A673 (cell line): ENCODE results near the gene SBK3. TPM values are rescaled to one million over a fixed set of nuclear protein-coding genes. Genes with fewer than 3 reads are reported as not detected.

Experiments used
- BruUV-seq: library from RNA; stranded (reverse); fragments of 400-500 nt; replicated peaks from 2 replicates; lab custom pipeline; 2021; lab: Mats Ljungman, UMichigan
- CTCF ChIA-PET: fragments of 300-600 bp; sonication (Branson Sonifier 250); formaldehyde crosslinking; loops from one replicate; lab custom pipeline; 2022; ENCODE audit warnings: antibody characterized with exemption; lab: Charles Lee
- POLR2A ChIA-PET: fragments of 300-600 bp; sonication (Branson Sonifier 250); formaldehyde crosslinking; loops from one replicate; lab custom pipeline; 2022; ENCODE audit warnings: antibody characterized with exemption; ENCODE audit not compliant: low non-redundant PET; lab: Charles Lee
- DNase-seq: peaks from one replicate; pipeline ENCODE4 v3.0.0-alpha.2; 2015; ENCODE audit warnings: low spot score
- H3K27ac ChIP-seq: fragments of 200-600 bp; sonication (generic); 2 replicates; pipeline ENCODE4 v1.5.1; 2016; ENCODE audit warnings: mixed run types, low read depth, mild to moderate bottlenecking, mixed read lengths, antibody characterized with exemption, low read length; ENCODE audit not compliant: poor library complexity, severe bottlenecking
- H3K27me3 ChIP-seq: fragments of 200-600 bp; sonication (generic); replicated peaks from 2 replicates; pipeline ENCODE4 v1.6.1; 2017; ENCODE audit warnings: mixed run types, low read depth, mild to moderate bottlenecking, mixed read lengths, antibody characterized with exemption, low read length; ENCODE audit not compliant: insufficient read depth, poor library complexity
- H3K36me3 ChIP-seq: fragments of 200-600 bp; sonication (generic); 2 replicates; pipeline ENCODE4 v1.6.1; 2016; ENCODE audit warnings: mixed run types, mild to moderate bottlenecking, mixed read lengths, antibody characterized with exemption, low read length; ENCODE audit not compliant: insufficient read depth, poor library complexity, severe bottlenecking
- H3K4me1 ChIP-seq: fragments of 200-600 bp; sonication (generic); 2 replicates; pipeline ENCODE4 v1.6.1; 2017; ENCODE audit warnings: mixed run types, mild to moderate bottlenecking, mixed read lengths, antibody characterized with exemption, low read length; ENCODE audit not compliant: insufficient read depth, poor library complexity, severe bottlenecking
- H3K4me3 ChIP-seq: fragments of 200-600 bp; sonication (generic); 2 replicates; pipeline ENCODE4 v1.5.1; 2016; ENCODE audit warnings: low read depth, mixed run types, mild to moderate bottlenecking, mixed read lengths, low read length; ENCODE audit not compliant: poor library complexity, severe bottlenecking
- H3K9me3 ChIP-seq: fragments of 200-600 bp; sonication (generic); 2 replicates; pipeline ENCODE4 v1.6.1; 2016; ENCODE audit warnings: mixed run types, low read depth, mild to moderate bottlenecking, mixed read lengths, antibody characterized with exemption, low read length; ENCODE audit not compliant: poor library complexity, severe bottlenecking
- EZH2 ChIP-seq: fragments of 200-600 bp; sonication (generic); IDR thresholded peaks from 2 replicates; pipeline ENCODE4 v1.6.1; 2017; ENCODE audit warnings: borderline replicate concordance, low read depth, mild to moderate bottlenecking, mixed read lengths, antibody characterized with exemption, low read length; ENCODE audit not compliant: poor library complexity, severe bottlenecking
- intact Hi-C: fragments of 100-400 bp; cut with micrococcal nuclease; formaldehyde crosslinking; loops from one replicate; pipeline ENCODE4 v1.10.0; 2022; ENCODE audit not compliant: unreplicated experiment
- total RNA-seq: library from RNA; stranded (reverse); gene quantifications from 2 replicates; pipeline ENCODE4 v1.2.3, GENCODE V29; 2021
- TF ChIP-seq, protein P1 (sequence below): fragments of 300-800, 200-600 bp; sonication (generic); conservative IDR thresholded peaks from 2 replicates; pipeline ENCODE4 v1.5.1; 2017; ENCODE audit warnings: low read depth, mild to moderate bottlenecking, antibody characterized with exemption, low read length, moderate library complexity, mixed read lengths

The SBK3 gene
- total RNA-seq, 1 experiment from 2014 or later = not detected

DNA sequence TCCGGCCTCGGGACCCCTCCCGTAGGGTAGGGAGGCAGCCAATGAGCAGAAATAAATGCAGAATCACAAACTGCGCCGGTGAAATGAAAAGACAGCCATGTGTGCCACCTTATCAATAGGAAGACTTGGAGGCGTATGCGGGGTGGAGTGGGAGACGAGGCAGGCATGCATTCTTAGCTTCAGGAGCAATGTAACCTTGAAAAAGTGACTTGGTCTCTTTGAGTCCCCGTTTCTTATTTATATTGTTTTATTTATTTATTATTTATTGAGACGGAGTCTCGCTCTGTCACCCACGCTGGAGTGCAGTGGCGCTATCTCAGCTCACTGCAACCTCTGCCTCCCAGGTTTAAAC, 41.1 kb downstream of the SBK3 start:
- no TSS peak for BruUV-seq
- ChIA-PET POLR2A (interaction anchor here (0.6 kb wide), 2 partner anchors 35 to 90 kb away, joined by 6 to 13 read pairs; no protein-coding TSS in a partner anchor), CTCF (interaction anchor here (0.7 to 1.5 kb wide), 11 partner anchors 9 to 623 kb away, joined by 3 to 9 read pairs (median 4); partner anchors contain the start of genes ISOC2, NAT14 and ZNF628)
- H3K27me3 ChIP-seq = no peaks in the 10 kb centered on the region
- no peak for DNase-seq
- intact Hi-C loops = loop anchor here (5.0 kb wide), 1 partner anchor 37 kb away; no protein-coding TSS in a partner anchor
- no peaks in the 10 kb centered on the region for H3K36me3 ChIP-seq
- H3K27ac ChIP-seq = no peak overlapping the region
- no peaks in the 10 kb centered on the region for H3K9me3 ChIP-seq
- no peak overlapping the region for H3K4me3 ChIP-seq
- no peaks in the 10 kb centered on the region for H3K4me1 ChIP-seq
- TF ChIP-seq, protein P1, sequence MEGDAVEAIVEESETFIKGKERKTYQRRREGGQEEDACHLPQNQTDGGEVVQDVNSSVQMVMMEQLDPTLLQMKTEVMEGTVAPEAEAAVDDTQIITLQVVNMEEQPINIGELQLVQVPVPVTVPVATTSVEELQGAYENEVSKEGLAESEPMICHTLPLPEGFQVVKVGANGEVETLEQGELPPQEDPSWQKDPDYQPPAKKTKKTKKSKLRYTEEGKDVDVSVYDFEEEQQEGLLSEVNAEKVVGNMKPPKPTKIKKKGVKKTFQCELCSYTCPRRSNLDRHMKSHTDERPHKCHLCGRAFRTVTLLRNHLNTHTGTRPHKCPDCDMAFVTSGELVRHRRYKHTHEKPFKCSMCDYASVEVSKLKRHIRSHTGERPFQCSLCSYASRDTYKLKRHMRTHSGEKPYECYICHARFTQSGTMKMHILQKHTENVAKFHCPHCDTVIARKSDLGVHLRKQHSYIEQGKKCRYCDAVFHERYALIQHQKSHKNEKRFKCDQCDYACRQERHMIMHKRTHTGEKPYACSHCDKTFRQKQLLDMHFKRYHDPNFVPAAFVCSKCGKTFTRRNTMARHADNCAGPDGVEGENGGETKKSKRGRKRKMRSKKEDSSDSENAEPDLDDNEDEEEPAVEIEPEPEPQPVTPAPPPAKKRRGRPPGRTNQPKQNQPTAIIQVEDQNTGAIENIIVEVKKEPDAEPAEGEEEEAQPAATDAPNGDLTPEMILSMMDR = no peak; the same call in 1 of the 2 replicates
- no peak for TF ChIP-seq EZH2

DNA sequence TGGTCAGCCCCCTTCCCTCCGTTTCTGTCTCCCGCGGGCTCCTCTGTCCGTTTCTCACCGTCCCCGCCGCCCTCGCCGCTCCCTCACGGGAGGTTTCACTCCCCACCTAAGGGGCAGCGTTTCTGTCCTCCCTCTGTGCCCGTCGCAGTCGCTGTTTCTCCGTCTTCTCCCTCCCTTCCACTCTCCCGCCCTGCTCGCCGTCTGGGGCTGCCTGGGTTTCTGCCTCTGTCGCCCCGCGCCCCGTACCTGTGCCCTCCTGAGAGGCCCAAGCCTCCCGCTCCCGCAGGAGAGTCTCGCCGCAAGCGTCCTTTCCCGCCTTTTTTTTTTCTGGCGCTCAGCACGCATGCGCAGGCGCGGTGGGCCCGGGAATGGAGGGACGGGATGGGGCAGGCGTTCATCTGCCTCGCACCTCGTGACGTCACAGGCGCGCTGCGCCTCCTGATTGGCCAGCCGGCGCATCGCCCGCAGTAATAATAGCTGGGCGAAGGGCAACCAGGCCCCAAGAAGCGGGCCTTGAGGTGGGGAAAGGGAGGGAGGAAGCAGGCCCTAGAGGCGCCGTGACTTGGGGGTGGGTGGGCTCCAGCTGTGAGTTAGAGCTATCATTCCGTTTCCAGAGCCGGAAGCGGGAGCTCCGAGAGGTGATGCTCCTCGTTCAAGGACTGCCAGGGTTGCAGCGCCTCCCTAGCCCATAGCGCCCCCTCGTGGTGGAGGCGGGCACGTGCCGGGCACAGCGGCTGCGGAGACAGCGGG, 41.7 kb downstream of the SBK3 start:
- H3K36me3 ChIP-seq = no peaks in the 10 kb centered on the region
- CTCF ChIA-PET = interaction anchor here (0.6 to 1.5 kb wide), 17 partner anchors 9 to 811 kb away, joined by 3 to 9 read pairs (median 4); partner anchors contain the start of genes ISOC2, NAT14, ZNF628 and ZSCAN5A
- POLR2A ChIA-PET = interaction anchor here (0.6 kb wide), 3 partner anchors 35 to 153 kb away, joined by 6 to 13 read pairs (median 6); no protein-coding TSS in a partner anchor
- no peaks in the 10 kb centered on the region for H3K4me1 ChIP-seq
- no peaks in the 10 kb centered on the region for H3K27me3 ChIP-seq
- TF ChIP-seq EZH2 = no peak
- TF ChIP-seq, protein P1 = peak; percentile 97
- DNase-seq = peak; percentile 90
- BruUV-seq = no TSS peak
- H3K9me3 ChIP-seq = no peaks in the 10 kb centered on the region
- intact Hi-C loops = loop anchor here (5.0 kb wide), 1 partner anchor 36 kb away; no protein-coding TSS in a partner anchor
- H3K4me3 ChIP-seq = no peak overlapping the region
- no peak overlapping the region for H3K27ac ChIP-seq

DNA sequence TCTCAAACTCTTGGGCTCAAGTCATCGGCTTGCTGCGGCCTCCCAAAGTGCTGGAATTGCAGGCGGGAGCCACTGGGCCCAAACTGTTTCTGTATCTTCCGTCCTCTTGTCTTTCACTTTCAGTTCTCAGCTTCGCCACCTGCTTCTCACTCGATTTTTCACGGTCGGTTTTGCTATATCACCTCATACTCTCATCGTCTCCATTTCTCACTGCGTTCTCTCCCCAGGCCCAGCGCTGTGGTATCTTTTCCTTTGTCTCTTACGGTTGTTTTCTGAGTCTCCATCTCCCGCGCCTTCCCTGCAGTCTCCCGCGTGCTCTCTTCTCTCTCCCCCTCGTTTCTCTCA, 42.2 kb downstream of the SBK3 start:
- POLR2A ChIA-PET = interaction anchor here (0.6 kb wide), 1 partner anchor 152 kb away, joined by 6 read pairs; no protein-coding TSS in a partner anchor
- DNase-seq = no peak
- no TSS peak for BruUV-seq
- Histone ChIP-seq H3K4me3 (no peak overlapping the region), H3K27ac (no peak overlapping the region), H3K4me1 (no peaks in the 10 kb centered on the region), H3K27me3 (no peaks in the 10 kb centered on the region), H3K36me3 (no peaks in the 10 kb centered on the region), H3K9me3 (no peaks in the 10 kb centered on the region)
- TF ChIP-seq, protein P1 = no peak
- no peak for TF ChIP-seq EZH2
- intact Hi-C loops = loop anchor here (5.0 kb wide), 1 partner anchor 36 kb away; no protein-coding TSS in a partner anchor
- CTCF ChIA-PET = interaction anchor here (0.6 to 1.4 kb wide), 4 partner anchors 16 to 423 kb away, joined by 4 to 6 read pairs (median 4); partner anchors contain the start of gene NAT14
